Embryonic facial prominence (tissue), 1 donor: ENCODE data around the gene REEP6.

ENCODE experiments used
- DNase-seq: peaks from one replicate; pipeline ENCODE4 v3.0.0-alpha.2; 2016; ENCODE audit errors: extremely low spot score

Gene REEP6

DNA sequence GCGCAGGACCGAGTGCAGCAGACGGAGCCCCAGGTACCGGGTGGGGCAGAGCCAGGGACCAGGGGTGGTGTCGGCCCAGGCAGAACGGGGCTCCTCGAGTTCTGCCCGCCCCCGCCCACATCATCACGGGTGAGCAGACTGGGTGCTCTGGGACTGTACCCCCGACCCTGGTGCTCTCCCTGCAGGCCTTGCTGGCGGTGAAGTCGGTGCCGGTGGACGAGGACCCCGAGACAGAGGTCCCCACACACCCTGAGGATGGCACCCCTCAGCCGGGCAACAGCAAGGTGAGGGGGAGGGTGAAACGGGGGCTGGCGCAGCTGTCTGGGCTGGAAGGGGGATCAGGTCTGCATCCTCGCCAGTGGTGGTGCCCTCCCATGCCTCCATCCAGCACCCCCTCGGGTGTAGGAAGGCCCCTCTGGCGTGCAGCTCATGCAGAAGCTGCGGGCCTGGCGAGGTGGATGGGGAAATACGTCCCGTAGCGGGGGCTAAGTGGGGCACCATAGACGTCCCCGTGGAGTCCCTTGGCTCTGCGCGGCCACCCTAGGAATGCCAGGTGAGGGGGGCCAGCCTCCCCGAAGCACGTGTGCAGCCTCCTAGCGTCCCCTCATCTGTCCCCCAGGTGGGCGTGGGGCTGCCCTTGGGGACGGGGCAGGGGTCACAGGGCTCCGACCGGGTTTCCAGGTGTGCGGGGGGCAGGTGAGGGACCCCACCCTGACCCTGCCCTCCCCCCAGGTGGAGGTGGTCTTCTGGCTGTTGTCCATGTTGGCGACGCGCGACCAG, 34.7 kb upstream of the REEP6 start:
- DNase-seq = no peak

DNA sequence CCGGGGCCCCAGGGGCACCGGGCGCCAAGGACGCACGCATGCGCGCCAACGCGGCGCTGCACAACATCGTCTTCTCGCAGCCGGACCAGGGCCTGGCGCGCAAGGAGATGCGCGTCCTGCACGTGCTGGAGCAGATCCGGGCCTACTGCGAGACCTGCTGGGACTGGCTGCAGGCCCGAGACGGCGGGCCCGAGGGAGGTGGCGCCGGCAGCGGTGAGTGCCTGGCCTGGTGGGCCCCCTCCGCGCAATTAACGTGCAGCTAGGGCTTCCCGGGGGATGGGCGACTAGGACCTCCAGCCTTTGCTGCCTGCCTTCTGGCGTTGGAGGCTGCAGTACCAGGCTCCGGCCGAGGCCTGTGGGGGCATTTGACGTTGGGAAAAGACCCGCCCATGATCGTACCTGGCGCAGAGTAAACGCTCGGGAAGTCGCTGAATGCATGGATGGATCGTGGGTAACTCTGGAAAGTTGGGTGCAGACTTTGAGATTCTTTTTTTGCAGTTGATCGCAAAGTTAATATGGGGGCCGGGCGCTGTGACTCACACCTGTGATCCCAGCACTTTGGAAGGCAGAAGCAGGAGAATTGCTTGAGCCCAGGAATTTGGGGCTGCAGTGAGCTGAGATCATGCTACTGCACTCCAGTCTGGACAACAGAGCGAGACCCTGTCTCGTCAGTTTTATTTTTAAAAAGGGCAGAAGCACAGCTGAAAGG, 33.8 kb upstream of the REEP6 start:
- DNase-seq = no peak

DNA sequence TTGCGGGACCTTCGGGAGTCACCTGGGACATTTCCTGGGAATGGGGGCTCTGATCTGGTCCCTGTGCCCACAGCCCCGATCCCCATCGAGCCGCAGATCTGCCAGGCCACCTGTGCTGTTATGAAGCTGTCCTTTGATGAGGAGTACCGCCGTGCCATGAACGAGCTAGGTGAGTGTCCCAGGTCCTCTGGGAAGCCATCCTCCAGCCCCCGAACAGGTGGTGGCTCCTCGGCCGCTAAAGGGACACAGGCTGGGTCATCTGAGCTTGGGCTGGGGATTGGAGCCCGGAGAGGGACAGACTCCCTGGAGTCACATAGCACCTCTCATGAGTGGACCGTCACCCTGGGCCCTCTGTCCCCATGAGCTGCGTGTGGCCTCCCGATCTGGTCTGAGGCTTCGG, 33.1 kb upstream of the REEP6 start:
- no peak for DNase-seq

DNA sequence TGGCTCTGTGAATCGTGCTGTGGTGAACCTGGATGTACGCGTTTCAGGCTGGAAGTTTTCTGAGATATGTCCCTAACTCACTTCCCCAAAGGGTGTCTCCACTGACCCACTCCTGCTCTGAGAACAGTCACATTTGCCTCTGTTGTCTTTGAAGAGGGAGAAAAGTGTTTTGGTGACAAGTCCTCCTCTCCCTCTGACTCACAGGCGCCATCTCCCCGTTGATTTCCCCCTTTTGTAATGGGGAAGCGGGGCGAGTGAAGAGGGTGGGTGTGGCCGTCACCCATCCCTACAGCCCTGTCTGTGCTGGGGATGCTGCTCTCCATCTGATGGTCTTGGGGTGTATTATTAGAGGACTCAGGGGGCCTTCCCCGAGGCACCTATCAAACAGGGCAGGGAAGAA, 31.5 kb upstream of the REEP6 start:
- DNase-seq = no peak

DNA sequence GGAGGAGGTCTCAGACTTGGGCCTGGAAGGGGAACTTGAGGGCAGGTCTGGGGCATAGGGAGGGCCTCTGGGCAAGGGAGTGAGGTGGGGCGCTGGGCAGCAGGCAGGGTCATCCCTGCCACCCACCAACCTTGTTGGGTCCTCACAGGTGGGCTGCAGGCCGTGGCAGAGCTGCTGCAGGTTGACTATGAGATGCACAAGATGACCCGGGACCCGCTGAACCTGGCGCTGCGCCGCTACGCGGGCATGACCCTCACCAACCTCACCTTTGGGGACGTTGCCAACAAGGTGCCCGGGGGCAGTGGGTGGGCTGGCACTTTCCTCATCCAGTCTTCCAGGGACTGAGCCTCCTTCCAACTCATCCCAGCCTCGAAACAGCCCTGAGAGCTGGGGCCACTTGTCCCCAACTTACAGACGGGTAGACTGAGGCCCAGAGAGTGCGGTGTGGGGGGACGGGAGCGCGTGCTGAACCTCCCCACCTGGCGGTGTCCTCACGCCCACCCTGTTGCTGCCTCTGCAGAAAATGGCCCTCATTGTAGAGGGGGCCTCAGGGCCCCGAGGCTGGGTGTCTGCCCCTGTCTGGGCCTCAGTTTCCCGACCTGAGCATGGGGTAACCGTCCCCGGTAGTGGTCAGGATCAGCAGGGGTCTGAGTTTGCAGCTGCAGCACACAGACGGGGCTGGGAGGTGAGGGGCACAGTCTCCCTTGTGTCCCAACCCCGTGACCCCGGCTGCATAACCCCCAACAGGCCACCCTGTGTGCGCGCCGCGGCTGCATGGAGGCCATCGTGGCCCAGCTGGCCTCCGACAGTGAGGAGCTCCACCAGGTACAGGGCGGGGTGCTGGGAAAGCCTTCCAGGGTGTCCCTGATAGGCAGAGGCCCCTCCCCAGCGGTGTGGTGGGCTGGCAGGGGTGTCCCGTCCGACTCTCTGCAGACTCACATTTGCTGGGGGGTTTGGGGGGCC, 30.7 kb upstream of the REEP6 start:
- DNase-seq = no peak

DNA sequence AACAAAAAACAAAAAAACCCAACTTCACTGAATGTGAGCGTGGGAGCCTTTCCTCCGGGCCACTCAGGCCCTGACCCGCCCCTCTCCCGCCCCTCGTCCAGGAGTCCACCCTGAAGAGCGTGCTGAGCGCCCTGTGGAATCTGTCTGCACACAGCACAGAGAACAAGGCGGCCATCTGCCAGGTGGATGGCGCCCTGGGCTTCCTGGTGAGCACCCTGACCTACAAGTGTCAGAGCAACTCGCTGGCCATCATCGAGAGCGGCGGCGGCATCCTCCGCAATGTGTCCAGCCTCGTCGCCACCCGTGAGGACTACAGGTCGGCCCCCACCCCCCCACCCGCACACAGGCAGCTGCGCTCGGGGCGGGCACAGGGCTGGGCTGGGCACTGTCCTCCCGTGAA, 29.1 kb upstream of the REEP6 start:
- DNase-seq = no peak

DNA sequence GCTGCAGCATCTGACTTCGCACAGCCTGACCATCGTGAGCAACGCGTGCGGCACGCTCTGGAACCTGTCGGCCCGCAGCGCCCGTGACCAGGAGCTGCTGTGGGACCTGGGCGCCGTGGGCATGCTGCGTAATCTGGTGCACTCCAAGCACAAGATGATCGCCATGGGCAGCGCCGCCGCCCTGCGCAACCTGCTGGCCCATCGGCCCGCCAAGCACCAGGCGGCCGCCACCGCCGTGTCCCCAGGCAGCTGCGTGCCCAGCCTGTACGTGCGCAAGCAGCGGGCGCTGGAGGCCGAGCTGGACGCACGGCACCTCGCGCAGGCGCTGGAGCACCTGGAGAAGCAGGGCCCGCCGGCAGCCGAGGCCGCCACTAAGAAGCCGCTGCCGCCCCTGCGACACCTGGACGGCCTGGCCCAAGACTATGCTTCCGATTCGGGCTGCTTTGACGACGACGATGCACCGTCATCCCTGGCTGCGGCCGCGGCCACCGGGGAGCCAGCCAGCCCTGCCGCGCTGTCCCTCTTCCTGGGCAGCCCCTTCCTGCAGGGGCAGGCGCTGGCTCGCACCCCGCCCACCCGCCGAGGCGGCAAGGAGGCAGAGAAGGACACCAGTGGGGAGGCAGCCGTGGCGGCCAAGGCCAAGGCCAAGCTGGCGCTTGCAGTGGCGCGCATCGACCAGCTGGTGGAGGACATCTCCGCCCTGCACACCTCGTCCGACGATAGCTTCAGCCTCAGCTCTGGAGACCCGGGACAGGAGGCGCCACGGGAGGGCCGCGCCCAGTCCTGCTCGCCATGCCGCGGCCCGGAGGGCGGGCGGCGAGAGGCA, 25.6 kb upstream of the REEP6 start:
- no peak for DNase-seq

DNA sequence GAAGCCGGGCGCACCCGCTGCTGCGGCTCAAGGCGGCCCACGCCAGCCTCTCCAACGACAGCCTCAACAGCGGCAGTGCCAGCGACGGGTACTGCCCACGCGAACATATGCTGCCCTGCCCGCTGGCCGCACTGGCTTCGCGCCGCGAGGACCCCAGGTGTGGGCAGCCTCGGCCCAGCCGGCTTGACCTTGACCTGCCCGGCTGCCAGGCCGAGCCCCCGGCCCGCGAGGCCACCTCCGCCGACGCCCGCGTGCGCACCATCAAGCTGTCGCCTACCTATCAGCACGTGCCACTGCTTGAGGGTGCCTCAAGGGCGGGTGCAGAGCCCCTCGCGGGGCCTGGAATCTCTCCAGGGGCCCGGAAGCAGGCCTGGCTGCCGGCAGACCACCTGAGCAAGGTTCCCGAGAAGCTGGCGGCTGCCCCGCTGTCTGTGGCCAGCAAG, 24.9 kb upstream of the REEP6 start:
- no peak for DNase-seq

DNA sequence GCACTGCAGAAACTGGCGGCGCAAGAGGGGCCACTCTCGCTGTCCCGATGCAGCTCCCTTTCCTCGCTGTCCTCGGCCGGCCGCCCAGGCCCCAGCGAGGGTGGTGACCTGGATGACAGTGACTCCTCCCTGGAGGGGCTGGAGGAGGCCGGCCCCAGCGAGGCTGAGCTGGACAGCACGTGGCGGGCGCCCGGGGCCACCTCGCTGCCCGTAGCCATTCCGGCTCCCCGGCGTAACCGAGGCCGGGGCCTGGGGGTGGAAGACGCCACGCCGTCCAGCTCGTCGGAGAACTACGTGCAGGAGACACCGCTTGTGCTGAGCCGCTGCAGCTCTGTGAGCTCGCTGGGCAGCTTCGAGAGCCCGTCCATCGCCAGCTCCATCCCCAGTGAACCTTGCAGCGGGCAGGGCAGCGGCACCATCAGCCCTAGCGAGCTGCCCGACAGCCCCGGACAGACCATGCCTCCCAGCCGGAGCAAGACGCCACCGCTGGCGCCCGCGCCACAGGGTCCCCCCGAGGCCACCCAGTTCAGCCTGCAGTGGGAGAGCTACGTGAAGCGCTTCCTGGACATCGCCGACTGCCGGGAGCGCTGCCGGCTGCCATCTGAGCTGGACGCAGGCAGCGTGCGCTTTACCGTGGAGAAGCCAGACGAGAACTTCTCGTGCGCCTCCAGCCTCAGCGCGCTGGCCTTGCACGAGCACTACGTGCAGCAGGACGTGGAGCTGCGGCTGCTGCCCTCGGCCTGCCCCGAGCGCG, 24.3 kb upstream of the REEP6 start:
- no peak for DNase-seq

DNA sequence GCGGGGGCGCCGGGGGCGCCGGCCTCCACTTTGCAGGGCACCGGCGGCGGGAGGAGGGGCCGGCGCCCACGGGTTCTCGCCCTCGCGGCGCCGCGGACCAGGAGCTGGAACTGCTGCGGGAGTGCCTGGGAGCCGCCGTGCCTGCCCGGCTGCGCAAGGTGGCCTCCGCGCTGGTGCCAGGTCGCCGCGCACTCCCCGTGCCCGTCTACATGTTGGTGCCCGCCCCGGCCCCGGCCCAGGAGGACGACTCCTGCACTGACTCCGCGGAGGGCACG, 23.8 kb upstream of the REEP6 start:
- DNase-seq = no peak

DNA sequence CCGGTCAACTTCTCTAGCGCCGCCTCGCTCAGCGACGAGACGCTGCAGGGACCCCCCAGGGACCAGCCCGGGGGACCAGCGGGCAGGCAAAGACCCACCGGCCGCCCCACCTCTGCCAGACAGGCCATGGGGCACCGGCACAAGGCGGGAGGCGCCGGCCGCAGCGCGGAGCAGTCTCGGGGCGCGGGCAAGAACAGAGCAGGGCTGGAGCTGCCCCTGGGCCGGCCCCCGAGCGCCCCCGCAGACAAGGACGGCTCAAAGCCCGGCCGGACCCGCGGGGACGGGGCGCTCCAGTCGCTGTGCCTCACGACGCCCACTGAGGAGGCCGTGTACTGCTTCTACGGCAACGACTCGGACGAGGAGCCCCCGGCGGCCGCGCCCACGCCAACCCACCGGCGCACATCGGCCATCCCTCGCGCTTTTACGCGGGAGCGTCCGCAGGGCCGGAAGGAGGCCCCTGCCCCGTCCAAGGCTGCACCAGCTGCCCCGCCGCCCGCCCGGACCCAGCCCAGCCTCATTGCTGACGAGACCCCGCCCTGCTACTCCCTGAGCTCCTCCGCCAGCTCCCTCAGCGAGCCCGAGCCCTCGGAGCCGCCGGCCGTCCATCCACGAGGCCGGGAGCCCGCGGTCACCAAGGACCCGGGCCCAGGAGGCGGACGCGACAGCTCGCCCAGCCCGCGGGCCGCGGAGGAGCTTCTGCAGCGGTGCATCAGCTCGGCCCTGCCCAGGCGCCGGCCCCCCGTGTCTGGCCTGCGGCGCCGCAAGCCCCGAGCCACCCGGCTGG, 23.3 kb upstream of the REEP6 start:
- DNase-seq = no peak

DNA sequence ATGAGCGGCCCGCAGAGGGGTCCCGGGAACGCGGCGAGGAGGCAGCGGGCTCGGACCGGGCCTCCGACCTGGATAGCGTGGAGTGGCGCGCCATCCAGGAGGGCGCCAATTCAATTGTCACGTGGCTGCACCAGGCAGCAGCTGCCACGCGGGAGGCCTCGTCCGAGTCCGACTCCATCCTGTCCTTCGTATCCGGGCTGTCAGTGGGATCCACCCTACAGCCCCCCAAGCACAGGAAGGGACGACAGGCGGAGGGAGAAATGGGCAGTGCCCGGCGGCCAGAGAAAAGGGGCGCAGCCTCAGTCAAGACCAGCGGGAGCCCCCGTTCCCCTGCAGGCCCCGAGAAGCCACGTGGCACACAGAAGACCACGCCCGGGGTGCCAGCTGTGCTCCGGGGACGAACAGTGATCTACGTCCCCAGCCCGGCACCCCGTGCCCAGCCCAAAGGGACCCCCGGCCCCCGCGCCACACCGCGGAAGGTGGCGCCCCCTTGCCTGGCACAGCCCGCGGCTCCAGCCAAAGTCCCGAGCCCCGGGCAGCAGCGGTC, 22.6 kb upstream of the REEP6 start:
- no peak for DNase-seq

DNA sequence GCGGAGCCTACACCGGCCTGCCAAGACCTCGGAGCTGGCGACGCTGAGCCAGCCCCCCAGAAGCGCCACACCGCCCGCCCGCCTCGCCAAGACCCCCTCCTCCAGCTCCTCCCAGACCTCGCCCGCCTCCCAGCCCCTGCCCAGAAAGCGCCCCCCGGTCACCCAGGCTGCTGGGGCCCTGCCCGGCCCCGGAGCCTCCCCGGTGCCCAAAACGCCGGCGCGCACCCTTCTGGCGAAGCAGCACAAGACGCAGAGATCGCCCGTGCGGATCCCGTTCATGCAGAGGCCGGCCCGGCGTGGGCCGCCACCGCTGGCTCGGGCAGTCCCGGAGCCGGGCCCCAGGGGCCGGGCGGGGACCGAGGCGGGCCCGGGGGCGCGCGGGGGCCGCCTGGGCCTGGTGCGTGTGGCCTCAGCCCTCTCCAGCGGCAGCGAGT, 22.1 kb upstream of the REEP6 start:
- DNase-seq = no peak

DNA sequence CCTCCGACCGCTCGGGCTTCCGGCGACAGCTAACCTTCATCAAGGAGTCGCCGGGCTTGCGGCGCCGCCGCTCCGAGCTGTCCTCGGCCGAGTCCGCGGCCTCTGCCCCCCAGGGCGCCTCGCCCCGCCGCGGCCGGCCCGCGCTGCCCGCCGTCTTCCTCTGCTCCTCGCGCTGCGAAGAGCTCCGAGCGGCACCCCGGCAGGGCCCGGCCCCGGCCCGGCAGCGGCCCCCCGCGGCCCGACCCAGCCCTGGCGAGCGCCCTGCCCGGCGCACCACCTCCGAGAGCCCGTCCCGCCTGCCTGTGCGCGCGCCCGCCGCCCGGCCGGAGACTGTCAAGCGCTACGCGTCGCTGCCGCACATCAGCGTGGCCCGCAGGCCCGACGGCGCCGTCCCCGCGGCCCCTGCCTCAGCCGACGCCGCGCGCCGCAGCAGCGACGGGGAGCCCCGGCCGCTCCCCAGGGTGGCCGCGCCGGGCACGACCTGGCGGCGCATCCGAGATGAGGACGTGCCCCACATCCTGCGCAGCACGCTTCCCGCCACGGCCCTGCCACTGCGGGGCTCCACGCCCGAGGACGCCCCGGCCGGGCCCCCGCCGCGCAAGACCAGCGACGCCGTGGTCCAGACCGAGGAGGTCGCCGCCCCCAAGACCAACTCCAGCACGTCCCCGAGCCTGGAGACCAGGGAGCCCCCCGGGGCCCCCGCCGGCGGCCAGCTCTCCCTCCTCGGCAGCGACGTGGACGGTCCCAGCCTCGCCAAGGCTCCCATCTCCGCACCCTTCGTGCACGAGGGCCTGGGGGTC, 21.5 kb upstream of the REEP6 start:
- DNase-seq = no peak

DNA sequence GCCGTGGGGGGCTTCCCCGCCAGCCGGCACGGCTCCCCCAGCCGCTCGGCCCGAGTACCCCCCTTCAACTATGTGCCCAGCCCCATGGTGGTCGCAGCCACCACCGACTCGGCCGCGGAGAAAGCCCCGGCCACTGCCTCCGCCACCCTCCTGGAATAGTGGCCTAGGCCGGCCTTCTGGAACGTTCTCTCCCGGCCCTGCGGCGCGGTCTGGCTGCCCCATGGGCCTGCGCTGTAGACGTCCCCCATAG, 21.0 kb upstream of the REEP6 start:
- DNase-seq = no peak

DNA sequence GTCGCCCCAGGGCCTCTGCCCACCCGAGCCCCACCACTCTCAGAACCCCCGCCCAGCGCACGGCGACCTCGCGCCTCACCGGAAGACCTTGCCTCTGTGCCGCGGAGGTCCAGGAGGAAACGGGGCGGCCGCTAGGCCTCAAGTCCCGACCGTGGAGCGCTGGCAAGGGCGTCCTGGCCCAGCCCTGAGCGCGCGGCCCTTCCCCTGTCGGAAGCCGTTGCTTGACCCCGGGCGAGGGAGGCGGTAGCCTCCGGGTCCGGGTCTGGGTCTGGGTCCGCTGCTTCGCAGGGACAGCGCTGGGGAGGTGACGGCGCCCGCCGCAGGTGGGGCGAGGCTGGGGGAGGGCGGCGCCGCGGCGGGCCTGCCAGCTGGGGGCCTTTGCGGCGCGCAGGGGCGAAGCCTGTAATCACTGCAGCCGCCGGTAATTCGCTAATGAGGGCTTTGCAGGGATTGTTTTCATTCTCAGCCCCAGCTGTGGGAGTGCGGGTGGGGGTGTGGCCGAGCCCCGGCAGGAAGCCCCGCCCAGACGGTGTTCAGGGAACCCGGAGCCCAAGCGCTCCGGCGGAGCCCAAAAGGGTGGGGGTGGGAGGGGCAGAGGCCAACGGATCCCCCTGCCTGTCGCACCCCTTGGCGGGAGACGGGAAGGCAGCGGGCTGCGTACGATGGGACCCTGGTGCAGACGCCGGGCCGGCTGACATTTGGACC, 20.5 kb upstream of the REEP6 start:
- no peak for DNase-seq

DNA sequence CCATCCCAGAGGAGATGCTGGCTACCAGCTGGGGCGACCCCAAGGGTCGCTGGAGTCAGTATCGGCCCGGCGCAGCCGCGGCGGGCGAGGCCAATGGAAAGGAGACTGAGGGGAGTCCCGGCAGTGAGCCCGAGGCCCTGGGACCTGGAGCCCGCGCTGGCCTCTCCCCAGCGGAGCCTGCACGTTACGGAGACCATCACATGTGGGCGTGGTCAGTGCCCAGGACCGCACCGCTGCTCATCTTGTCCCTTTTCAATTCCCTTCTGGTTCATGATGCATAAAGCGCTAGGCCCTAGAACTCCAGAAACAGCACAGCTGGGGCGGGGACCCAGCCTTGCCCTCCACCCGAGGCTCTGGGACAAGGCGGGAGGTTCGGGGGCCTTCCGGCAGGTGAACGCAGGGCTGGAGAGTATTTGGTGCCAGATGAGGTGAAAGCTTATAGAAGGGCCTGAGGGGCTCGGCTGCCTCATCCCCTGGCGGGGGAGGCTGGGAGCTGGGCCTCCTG, 19.9 kb upstream of the REEP6 start:
- DNase-seq = no peak

DNA sequence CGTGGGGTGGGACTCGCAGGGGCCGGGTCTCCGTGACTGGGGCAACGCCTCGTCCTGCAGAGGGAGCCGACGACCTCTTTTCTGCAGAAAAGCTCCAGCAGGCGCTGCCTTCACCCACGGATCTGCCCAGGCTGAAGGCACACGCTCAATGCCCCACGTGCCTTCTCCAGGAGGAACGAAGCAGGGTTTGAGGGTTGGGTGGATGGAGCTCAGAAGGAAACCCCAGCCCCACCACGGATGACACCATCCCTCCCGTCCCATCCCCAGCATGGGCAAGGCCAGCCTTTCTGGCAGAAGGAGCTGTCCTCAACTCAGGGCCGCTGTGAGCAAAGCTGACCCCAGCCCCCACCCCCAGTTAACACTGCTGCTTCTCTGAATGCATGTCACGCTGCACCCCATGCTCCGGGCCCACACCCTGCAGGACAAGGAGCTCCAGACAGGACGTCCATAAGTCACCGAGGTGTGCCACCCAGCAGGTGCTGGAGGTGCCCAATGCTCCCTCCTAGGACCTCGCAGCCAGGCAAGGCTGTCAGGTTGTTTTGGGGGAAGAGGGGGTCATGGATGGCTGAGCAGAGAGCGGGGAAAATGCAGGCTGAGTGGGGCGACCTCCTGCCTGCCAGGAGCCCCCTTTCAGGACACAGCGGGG, 19.3 kb upstream of the REEP6 start:
- no peak for DNase-seq
